Measurements from ENCODE around the gene BTRC. TPM values are rescaled to one million over a fixed set of nuclear protein-coding genes. Genes with fewer than 3 reads are reported as not detected.

Gene BTRC
- total RNA-seq, 1 donor from 2014 or later: 19.4 TPM

GRCh38 chr10:101375076-101375475 lies 21.1 kb downstream of the BTRC start:
- Mint-ChIP-seq H3K4me3 (no peak overlapping the region), H3K27ac (no peak overlapping the region), H3K4me1 (peaks cover 16% of the 10 kb centered on the region), H3K27me3 (no peaks in the 10 kb centered on the region), H3K36me3 (ENCODE audit: low read depth) (peaks cover 28% of the 10 kb centered on the region), H3K9me3 (no peaks in the 10 kb centered on the region)
- TF ChIP-seq CTCF (IDR thresholded peaks at IDR 0.05): no peak
- no peak for DNase-seq
- POLR2A ChIA-PET: no interaction called here
- intact Hi-C loops (cut with micrococcal nuclease): no loop called here
- CTCF ChIA-PET: interaction anchor here (0.6 kb wide), 1 partner anchor 405 kb away, joined by 4 read pairs; no protein-coding TSS in a partner anchor
- ATAC-seq (ENCODE audit: low read depth): no peak

GRCh38 chr10:101379663-101380352 lies 25.8 kb downstream of the BTRC start:
- Mint-ChIP-seq H3K9me3 (no peaks in the 10 kb centered on the region), H3K27ac (no peak overlapping the region), H3K27me3 (no peaks in the 10 kb centered on the region), H3K4me3 (no peak overlapping the region), H3K36me3 (ENCODE audit: low read depth) (peaks cover 10% of the 10 kb centered on the region), H3K4me1 (peaks cover 37% of the 10 kb centered on the region)
- no peak for ATAC-seq (ENCODE audit: low read depth)
- no peak for DNase-seq
- intact Hi-C loops (cut with micrococcal nuclease): no loop called here
- TF ChIP-seq CTCF (IDR thresholded peaks at IDR 0.05): no peak
- CTCF ChIA-PET: no interaction called here
- POLR2A ChIA-PET: interaction anchor here (0.6 kb wide), 2 partner anchors 1053 to 1437 kb away, joined by 4 to 7 read pairs; partner anchors contain the start of gene CUEDC2

GRCh38 chr10:101380353-101381017 lies 26.5 kb downstream of the BTRC start:
- POLR2A ChIA-PET: no interaction called here
- CTCF ChIA-PET: no interaction called here
- no peaks in the 10 kb centered on the region for H3K9me3 Mint-ChIP-seq

GRCh38 chr10:101385866-101386658 lies 32.1 kb downstream of the BTRC start:
- intact Hi-C loops (cut with micrococcal nuclease): no loop called here
- ChIA-PET POLR2A (no interaction called here), CTCF (no interaction called here)
- H3K27me3 Mint-ChIP-seq: no peaks in the 10 kb centered on the region
- no peaks in the 10 kb centered on the region for H3K9me3 Mint-ChIP-seq
- peaks cover 19% of the 10 kb centered on the region for H3K4me1 Mint-ChIP-seq
- H3K4me3 Mint-ChIP-seq: no peak overlapping the region
- peaks cover 2% of the 10 kb centered on the region for H3K36me3 Mint-ChIP-seq (ENCODE audit: low read depth)
- no peak for ATAC-seq (ENCODE audit: low read depth)
- DNase-seq: no peak
- TF ChIP-seq CTCF (IDR thresholded peaks at IDR 0.05): no peak
- H3K27ac Mint-ChIP-seq: no peak overlapping the region

More at GRCh38 chr10:101380353-101381017, 26.5 kb downstream of the BTRC start:
- Mint-ChIP-seq H3K27me3 (no peaks in the 10 kb centered on the region), H3K4me3 (no peak overlapping the region), H3K36me3 (ENCODE audit: low read depth) (peaks cover 7% of the 10 kb centered on the region), H3K4me1 (peaks cover 30% of the 10 kb centered on the region), H3K27ac (no peak overlapping the region)
- ATAC-seq (ENCODE audit: low read depth) (no peak), DNase-seq (no peak)
- no peak for TF ChIP-seq CTCF (IDR thresholded peaks at IDR 0.05)
- intact Hi-C loops (cut with micrococcal nuclease): no loop called here

Measured in activated B cell treated with CpG ODN at 0.5 μM for 24 hours (primary cell).